Transverse colon (tissue), 4 donors: ENCODE measurements around the gene PAIP1. TPM values are rescaled to one million over a fixed set of nuclear protein-coding genes. Genes with fewer than 3 reads are reported as not detected.
A peak's percentile ranks its signal among the peaks of the same experiment; 100 is the strongest.

Experiments
- DNase-seq: peaks from one replicate; pipeline ENCODE4 v3.0.0-alpha.2; 2019
- H3K27ac ChIP-seq, 4 donors: fragments of 200-600 bp; sonication (generic); 2 replicates each; pipeline ENCODE4 v1.5.1; 2016 to 2018; ENCODE audit warnings: inconsistent platforms in 4 of 4
- H3K27me3 ChIP-seq: fragments of 200-600 bp; sonication (generic); 2 replicates; pipeline ENCODE4 v1.5.1; 2017; ENCODE audit warnings: inconsistent platforms
- H3K36me3 ChIP-seq, 4 donors: fragments of 200-600 bp; sonication (generic); 2 replicates each; pipeline ENCODE4 v1.5.1; 2017 to 2019; ENCODE audit warnings: inconsistent platforms in 4 of 4
- H3K4me1 ChIP-seq, 4 donors: fragments of 200-600 bp; sonication (generic); 2 replicates each; pipeline ENCODE4 v1.5.1; 2017 to 2020; ENCODE audit warnings: inconsistent platforms in 4 of 4
- H3K4me3 ChIP-seq, 4 donors: fragments of 200-600 bp; sonication (generic); 1 replicate in 1 of 4; 2 replicates in 3 of 4; pipeline versions ENCODE4 v1.5.1 to v1.6.1; 2017 to 2019; ENCODE audit warnings: inconsistent platforms in 4 of 4
- H3K9me3 ChIP-seq, 2 donors: fragments of 200-600 bp; sonication (generic); 2 replicates each; pipeline ENCODE4 v1.5.1; 2017 to 2019; ENCODE audit warnings: inconsistent platforms in 2 of 2
- EP300 ChIP-seq: sonication (generic); formaldehyde crosslinking; IDR thresholded peaks from one replicate; pipeline ENCODE4 v1.6.1; 2017; ENCODE audit warnings: antibody characterized with exemption, low read depth
- POLR2A ChIP-seq: fragments of 450-650 bp; IDR thresholded peaks from one replicate; pipeline ENCODE4 v1.6.1; 2016; ENCODE audit warnings: antibody characterized with exemption, mild to moderate bottlenecking, moderate library complexity
- POLR2AphosphoS5 ChIP-seq, 3 donors: sonication (generic); formaldehyde crosslinking; IDR thresholded peaks; one replicate each; pipeline ENCODE4 v1.6.1; 2016; ENCODE audit warnings: antibody characterized with exemption in 3 of 3
- WGBS, 2 donors: methylation state at CpG; one replicate each; pipeline ENCODE4 v1.1.5; 2018; ENCODE audit warnings: low coverage in 1 of 2; 5-methylcytosine and 5-hydroxymethylcytosine counted together
- in situ Hi-C, 4 donors: fragments of 200-750 bp; cut with MboI; loops; one replicate each; pipeline versions ENCODE4 v1.15.0 to v1.15.1; 2017; ENCODE audit warnings: low sequenced_read_pairs in 3 of 4, low pct_ligation_motif_present in 1 of 4, low pct_unique_long_range_greater_than_20kb in 1 of 4
- intact Hi-C: fragments of 100-400 bp; cut with DNase I; formaldehyde crosslinking; loops from one replicate; pipeline ENCODE4 v1.15.1; 2023; ENCODE audit warnings: low total_unique reads
- total RNA-seq, 4 donors: library from RNA; depleted of rRNA; stranded (reverse); fragments of >200 nt; gene quantifications; one replicate each; pipeline ENCODE4 v1.1.0, GENCODE V29; 2016
- TF ChIP-seq, protein P1 (sequence below), 5 experiments: fragments of 200-600 bp in 3 of 5; fragments of 450-650 bp in 2 of 5; sonication (generic) in 3 of 5; IDR thresholded peaks; 1 replicate in 2 of 5; 2 replicates in 3 of 5; pipeline ENCODE4 v1.5.1; 2016 to 2017; ENCODE audit warnings: antibody characterized with exemption in 5 of 5, inconsistent platforms in 3 of 5, mild to moderate bottlenecking in 2 of 5, moderate library complexity in 1 of 5

The PAIP1 gene
- total RNA-seq, 4 donors from 2014 or later: 17.1 to 61.4 (median 46.3) TPM

DNA sequence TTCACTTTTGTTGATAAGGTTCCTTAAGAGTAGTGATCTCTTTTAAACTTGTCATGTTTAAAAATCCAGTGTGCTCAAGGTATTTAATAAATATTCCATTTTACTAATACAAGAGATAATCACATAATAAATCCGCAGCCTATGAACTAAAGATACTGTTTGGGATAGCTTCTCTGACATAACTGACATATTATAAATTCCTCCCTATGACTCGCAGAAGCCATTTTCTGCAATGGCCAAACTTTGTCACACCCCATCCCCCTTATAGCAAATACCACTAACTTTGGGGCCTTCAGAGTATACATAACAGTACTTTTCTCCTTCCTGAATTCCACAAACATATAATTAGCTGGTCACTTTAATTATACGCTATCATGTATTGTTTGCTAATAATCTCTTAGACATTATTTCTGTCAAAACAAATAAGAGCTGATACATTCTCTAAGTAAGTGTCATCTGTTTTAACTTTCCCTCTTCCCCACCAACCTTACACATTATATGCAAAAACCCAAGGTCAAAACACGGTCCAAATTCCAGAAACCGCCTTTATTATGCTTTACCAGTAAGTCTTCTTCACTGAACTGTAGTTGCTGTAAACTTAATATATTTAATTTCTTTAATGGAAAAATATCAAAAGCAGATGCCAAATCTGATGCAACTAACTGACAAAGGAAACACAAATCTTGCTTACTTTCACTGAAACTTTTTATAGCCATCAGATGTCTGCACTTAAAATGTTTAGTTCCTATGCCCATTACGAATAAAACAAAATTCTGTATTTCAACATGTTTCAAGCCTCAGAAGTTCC is 74.2 kb downstream of the PAIP1 start:
- H3K27ac ChIP-seq: peak overlapping the region; percentile 95 to 98 (median 96)
- H3K27me3 ChIP-seq: no peaks in the 10 kb centered on the region
- H3K9me3 ChIP-seq: no peaks in the 10 kb centered on the region
- TF ChIP-seq EP300 (no peak), POLR2AphosphoS5 (IDR thresholded peaks at IDR 0.05) (no peak), POLR2A (no peak)
- TF ChIP-seq, protein P1, sequence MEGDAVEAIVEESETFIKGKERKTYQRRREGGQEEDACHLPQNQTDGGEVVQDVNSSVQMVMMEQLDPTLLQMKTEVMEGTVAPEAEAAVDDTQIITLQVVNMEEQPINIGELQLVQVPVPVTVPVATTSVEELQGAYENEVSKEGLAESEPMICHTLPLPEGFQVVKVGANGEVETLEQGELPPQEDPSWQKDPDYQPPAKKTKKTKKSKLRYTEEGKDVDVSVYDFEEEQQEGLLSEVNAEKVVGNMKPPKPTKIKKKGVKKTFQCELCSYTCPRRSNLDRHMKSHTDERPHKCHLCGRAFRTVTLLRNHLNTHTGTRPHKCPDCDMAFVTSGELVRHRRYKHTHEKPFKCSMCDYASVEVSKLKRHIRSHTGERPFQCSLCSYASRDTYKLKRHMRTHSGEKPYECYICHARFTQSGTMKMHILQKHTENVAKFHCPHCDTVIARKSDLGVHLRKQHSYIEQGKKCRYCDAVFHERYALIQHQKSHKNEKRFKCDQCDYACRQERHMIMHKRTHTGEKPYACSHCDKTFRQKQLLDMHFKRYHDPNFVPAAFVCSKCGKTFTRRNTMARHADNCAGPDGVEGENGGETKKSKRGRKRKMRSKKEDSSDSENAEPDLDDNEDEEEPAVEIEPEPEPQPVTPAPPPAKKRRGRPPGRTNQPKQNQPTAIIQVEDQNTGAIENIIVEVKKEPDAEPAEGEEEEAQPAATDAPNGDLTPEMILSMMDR (IDR thresholded peaks at IDR 0.05): no peak
- intact Hi-C loops (no loop called here), in situ Hi-C loops (loop anchor here (25.0 kb wide), 2 partner anchors 170 to 420 kb away; partner anchors contain the start of gene HMGCS1 (in 4 of the 4))
- H3K36me3 ChIP-seq: no peaks in the 10 kb centered on the region
- WGBS, 2 donors: 28 to 34% methylated on average over 6 of the region's 6 CpGs
- no peak for DNase-seq
- H3K4me3 ChIP-seq: peak overlapping the region; percentile 69 to 98 (median 84)
- H3K4me1 ChIP-seq: peaks cover 0 to 26% (median 15%) of the 10 kb centered on the region in 4 donors

Other genes starting within 250 kb of the PAIP1 start
- 10 to 100 TPM; 16.9 to 51.4 (median 41.8) TPM for gene HMGCS1, start 243.7 kb downstream of the PAIP1 start, total RNA-seq
- gene CCL28, start 144.7 kb downstream of the PAIP1 start, total RNA-seq: 100 to 1,000 TPM in 2 of 4 donors, 10 to 100 TPM in 2; 17.1 to 115 (median 86.4) TPM
- gene TMEM267, start 73.2 kb downstream of the PAIP1 start, total RNA-seq: 10 to 100 TPM in 1 of 4 donors, 1 to 10 TPM in 2, under 1 TPM in 1; 0.60 to 11.5 (median 7.3) TPM
- gene C5orf34, start 41.9 kb downstream of the PAIP1 start, total RNA-seq: 1 to 10 TPM in 2 of 4 donors, under 1 TPM in 1, not detected in 1; 0.55 to 4.0 (median 3.2) TPM
- 10 to 100 TPM; 21.9 to 93.0 (median 48.8) TPM for gene NNT, start 46.1 kb upstream of the PAIP1 start, total RNA-seq